ENCODE data around the gene KIFC3. TPM values are rescaled to one million over a fixed set of nuclear protein-coding genes. Genes with fewer than 3 reads are reported as not detected.
"Not testable (repeated sequence)": the region's sequence is repeated elsewhere in the genome, so short reads cannot be mapped to it uniquely, and the experiment has no call there.

KIFC3 gene
- total RNA-seq, 2 experiments from 2014 or later = 3.0 to 3.1 TPM

GRCh38 chr16:57713596-57713995 lies 88.7 kb downstream of the KIFC3 start:
- POLR2A ChIA-PET = no interaction called here
- CTCF ChIA-PET = no interaction called here

GRCh38 chr16:57712569-57712968 lies 89.7 kb downstream of the KIFC3 start:
- POLR2A ChIA-PET = not testable (repeated sequence)
- CTCF ChIA-PET = interaction anchor here (1.1 to 2.0 kb wide), 2 partner anchors 9 to 136 kb away, joined by 3 to 10 read pairs; no protein-coding TSS in a partner anchor

- ChIA-PET CTCF (interaction anchor here (1.0 to 2.0 kb wide), 4 partner anchors 9 to 141 kb away, joined by 3 to 10 read pairs (median 3); no protein-coding TSS in a partner anchor), POLR2A (no interaction called here)
These were observed 90.3 kb downstream of the KIFC3 start for GRCh38 chr16:57711993-57712392.

- CTCF ChIA-PET = interaction anchor here (1.0 to 2.0 kb wide), 3 partner anchors 63 to 141 kb away, joined by 3 to 10 read pairs (median 3); no protein-coding TSS in a partner anchor
- POLR2A ChIA-PET = interaction anchor here (0.6 kb wide), 1 partner anchor 67 kb away, joined by 4 read pairs; no protein-coding TSS in a partner anchor
These were observed 90.9 kb downstream of the KIFC3 start for GRCh38 chr16:57711346-57711745.

GRCh38 chr16:57709663-57710062 lies 92.6 kb downstream of the KIFC3 start:
- ChIA-PET POLR2A (no interaction called here), CTCF (no interaction called here)

Other genes starting within 250 kb of the KIFC3 start
- gene ADGRG1, start 173.9 kb downstream of the KIFC3 start, total RNA-seq = 10 to 100 TPM; 21.0 to 23.0 TPM
- not detected for gene ADGRG3, start 134.2 kb downstream of the KIFC3 start, total RNA-seq
- not detected for gene DRC7, start 107.7 kb downstream of the KIFC3 start, total RNA-seq
- gene KATNB1, start 66.7 kb downstream of the KIFC3 start, total RNA-seq = 10 to 100 TPM; 58.6 to 64.3 TPM
- not detected for gene CNGB1, start 168.6 kb upstream of the KIFC3 start, total RNA-seq
- gene ZNF319, start 198.2 kb upstream of the KIFC3 start, total RNA-seq = 10 to 100 TPM in 1 of 2 experiments, 1 to 10 TPM in 1; 9.5 to 10.1 TPM
- 10 to 100 TPM; 67.7 to 71.0 TPM for gene USB1, start 198.9 kb upstream of the KIFC3 start, total RNA-seq
- gene MMP15, start 223.3 kb upstream of the KIFC3 start, total RNA-seq = under 1 TPM; 0.61 to 0.84 TPM